ENCODE measurements around the gene GLIPR2.

Gene GLIPR2

DNA sequence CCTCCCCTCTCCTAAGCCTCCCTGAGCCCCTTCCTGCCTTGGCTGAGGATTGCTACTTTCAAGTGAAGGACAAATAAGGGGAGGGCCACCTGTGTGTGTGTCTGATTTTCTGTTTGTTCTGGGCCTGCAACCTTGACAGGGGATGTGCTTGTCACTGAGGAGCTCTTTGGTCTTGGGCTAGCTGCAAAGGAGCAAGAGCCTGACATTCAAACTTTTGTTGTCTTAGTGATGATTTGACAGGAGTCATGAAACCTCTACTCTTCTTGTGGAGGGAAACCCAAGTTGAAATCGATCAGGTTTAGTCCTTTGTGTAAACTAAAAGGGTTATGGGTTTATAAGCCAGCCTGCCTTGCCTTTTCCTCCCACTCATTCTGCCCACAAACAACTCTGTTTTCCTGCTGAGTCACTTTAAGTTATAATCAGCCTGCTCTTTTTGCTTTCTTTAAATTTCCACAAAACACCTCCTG is 71.0 kb downstream of the GLIPR2 start:
- Histone ChIP-seq H4K8ac (ENCODE audit: low read depth, low read length) (no peak overlapping the region), H3K23ac (ENCODE audit: low read length) (no peak overlapping the region), H2BK15ac (replicated peaks; ENCODE audit: low read depth) (no peak overlapping the region), H3K4me2 (ENCODE audit: low read length) (no peak overlapping the region), H3K4me1 (ENCODE audit: control insufficient read depth, low read depth, low read length) (no peaks in the 10 kb centered on the region), H3K18ac (ENCODE audit: low read length) (no peak overlapping the region), H4K5ac (ENCODE audit: low read length) (no peak overlapping the region), H3K9ac (ENCODE audit: low read length) (no peak overlapping the region), H3K36me3 (ENCODE audit: control insufficient read depth, insufficient read depth, low read length) (peaks cover 26% of the 10 kb centered on the region), H2BK5ac (ENCODE audit: low read length) (no peak overlapping the region), H3K79me2 (ENCODE audit: control insufficient read depth, insufficient read depth, low read length) (peaks cover 36% of the 10 kb centered on the region), H3K27ac (ENCODE audit: low read depth, low read length) (no peak overlapping the region), H3K4ac (ENCODE audit: low read depth, low read length) (no peak overlapping the region), H3K27me3 (ENCODE audit: insufficient read depth, low read length, poor library complexity) (no peaks in the 10 kb centered on the region), H3K4me3 (ENCODE audit: low read length) (no peak overlapping the region), H2BK120ac (ENCODE audit: low read depth, low read length) (no peak overlapping the region), H2AK5ac (ENCODE audit: low read length) (no peak overlapping the region), H3K79me1 (ENCODE audit: low read length) (peaks cover 36% of the 10 kb centered on the region), H3K56ac (ENCODE audit: low read length) (no peak overlapping the region)
- DNase-seq = peak; percentile 21
- no CpG with 5 or more reads among the region's 1 CpG for WGBS (ENCODE audit: extremely low coverage, insufficient coverage, low lambda C conversion rate)

GRCh38 chr9:36208521-36209253 is 72.2 kb downstream of the GLIPR2 start:
- H3K27ac ChIP-seq (ENCODE audit: low read depth, low read length) = no peak overlapping the region
- H2BK120ac ChIP-seq (ENCODE audit: low read depth, low read length) = no peak overlapping the region
- WGBS (ENCODE audit: extremely low coverage, insufficient coverage, low lambda C conversion rate) = no CpG with 5 or more reads among the region's 10 CpGs

DNA sequence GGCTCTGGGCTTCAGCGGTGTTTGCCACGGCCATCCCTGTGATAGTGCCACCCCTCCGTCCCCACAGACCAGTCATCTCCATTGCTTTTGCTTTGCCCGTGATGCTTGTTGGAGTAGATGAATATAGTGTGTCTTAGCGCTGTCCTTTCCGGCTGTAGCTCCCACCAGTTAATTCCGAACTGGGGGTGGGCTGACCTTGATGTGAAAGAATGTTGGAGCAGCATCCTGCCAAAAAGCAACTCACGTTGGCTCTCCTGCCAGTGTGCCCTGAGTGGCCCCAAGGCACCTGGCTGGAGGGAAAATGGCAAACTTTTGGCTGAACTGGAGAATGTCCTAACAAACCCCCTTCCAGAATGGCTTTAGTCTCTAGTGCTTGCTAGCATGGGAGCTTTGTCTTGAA is 74.2 kb downstream of the GLIPR2 start:
- H3K79me1 ChIP-seq (ENCODE audit: low read length) = peaks cover 40% of the 10 kb centered on the region
- H2AK5ac ChIP-seq (ENCODE audit: low read length) = no peak overlapping the region
- peaks cover 33% of the 10 kb centered on the region for H3K79me2 ChIP-seq (ENCODE audit: control insufficient read depth, insufficient read depth, low read length)
- no peak overlapping the region for H2BK5ac ChIP-seq (ENCODE audit: low read length)
- no peak overlapping the region for H2BK120ac ChIP-seq (ENCODE audit: low read depth, low read length)
- H3K9ac ChIP-seq (ENCODE audit: low read length) = no peak overlapping the region
- no peak overlapping the region for H3K56ac ChIP-seq (ENCODE audit: low read length)
- no peaks in the 10 kb centered on the region for H3K27me3 ChIP-seq (ENCODE audit: insufficient read depth, low read length, poor library complexity)
- H3K4me3 ChIP-seq (ENCODE audit: low read length) = no peak overlapping the region
- no peak overlapping the region for H3K18ac ChIP-seq (ENCODE audit: low read length)
- DNase-seq = no peak
- H3K4me1 ChIP-seq (ENCODE audit: control insufficient read depth, low read depth, low read length) = no peaks in the 10 kb centered on the region
- H3K27ac ChIP-seq (ENCODE audit: low read depth, low read length) = no peak overlapping the region
- no CpG with 5 or more reads among the region's 8 CpGs for WGBS (ENCODE audit: extremely low coverage, insufficient coverage, low lambda C conversion rate)
- no peak overlapping the region for H2BK15ac ChIP-seq (replicated peaks; ENCODE audit: low read depth)
- no peak overlapping the region for H3K23ac ChIP-seq (ENCODE audit: low read length)
- H3K36me3 ChIP-seq (ENCODE audit: control insufficient read depth, insufficient read depth, low read length) = peaks cover 23% of the 10 kb centered on the region
- H4K5ac ChIP-seq (ENCODE audit: low read length) = no peak overlapping the region
- no peak overlapping the region for H3K4me2 ChIP-seq (ENCODE audit: low read length)
- no peak overlapping the region for H4K8ac ChIP-seq (ENCODE audit: low read depth, low read length)
- no peak overlapping the region for H3K4ac ChIP-seq (ENCODE audit: low read depth, low read length)

More at GRCh38 chr9:36208521-36209253, 72.2 kb downstream of the GLIPR2 start:
- no peak overlapping the region for H4K8ac ChIP-seq (ENCODE audit: low read depth, low read length)
- no peak overlapping the region for H2AK5ac ChIP-seq (ENCODE audit: low read length)
- no peak overlapping the region for H3K23ac ChIP-seq (ENCODE audit: low read length)
- no peak overlapping the region for H3K9ac ChIP-seq (ENCODE audit: low read length)
- no peak overlapping the region for H3K4me2 ChIP-seq (ENCODE audit: low read length)
- H3K4me1 ChIP-seq (ENCODE audit: control insufficient read depth, low read depth, low read length) = no peaks in the 10 kb centered on the region
- peaks cover 36% of the 10 kb centered on the region for H3K79me2 ChIP-seq (ENCODE audit: control insufficient read depth, insufficient read depth, low read length)
- no peak overlapping the region for H3K4ac ChIP-seq (ENCODE audit: low read depth, low read length)
- no peak for DNase-seq
- H3K36me3 ChIP-seq (ENCODE audit: control insufficient read depth, insufficient read depth, low read length) = peaks cover 26% of the 10 kb centered on the region
- no peak overlapping the region for H2BK5ac ChIP-seq (ENCODE audit: low read length)
- no peak overlapping the region for H2BK15ac ChIP-seq (replicated peaks; ENCODE audit: low read depth)
- H3K4me3 ChIP-seq (ENCODE audit: low read length) = no peak overlapping the region
- no peaks in the 10 kb centered on the region for H3K27me3 ChIP-seq (ENCODE audit: insufficient read depth, low read length, poor library complexity)
- H4K5ac ChIP-seq (ENCODE audit: low read length) = no peak overlapping the region
- no peak overlapping the region for H3K18ac ChIP-seq (ENCODE audit: low read length)
- H3K79me1 ChIP-seq (ENCODE audit: low read length) = peaks cover 38% of the 10 kb centered on the region
- no peak overlapping the region for H3K56ac ChIP-seq (ENCODE audit: low read length)

GRCh38 chr9:36211510-36211909 is 75.0 kb downstream of the GLIPR2 start:
- H3K4me3 ChIP-seq (ENCODE audit: low read length) = no peak overlapping the region
- H2BK5ac ChIP-seq (ENCODE audit: low read length) = no peak overlapping the region
- H3K23ac ChIP-seq (ENCODE audit: low read length) = no peak overlapping the region
- no peak overlapping the region for H3K4ac ChIP-seq (ENCODE audit: low read depth, low read length)
- no CpG with 5 or more reads among the region's 7 CpGs for WGBS (ENCODE audit: extremely low coverage, insufficient coverage, low lambda C conversion rate)
- no peak overlapping the region for H3K4me2 ChIP-seq (ENCODE audit: low read length)
- H3K56ac ChIP-seq (ENCODE audit: low read length) = no peak overlapping the region
- H3K18ac ChIP-seq (ENCODE audit: low read length) = no peak overlapping the region
- no peak overlapping the region for H2AK5ac ChIP-seq (ENCODE audit: low read length)
- H3K36me3 ChIP-seq (ENCODE audit: control insufficient read depth, insufficient read depth, low read length) = peaks cover 21% of the 10 kb centered on the region
- H3K27ac ChIP-seq (ENCODE audit: low read depth, low read length) = no peak overlapping the region
- no peak overlapping the region for H2BK15ac ChIP-seq (replicated peaks; ENCODE audit: low read depth)
- H4K5ac ChIP-seq (ENCODE audit: low read length) = no peak overlapping the region
- no peaks in the 10 kb centered on the region for H3K27me3 ChIP-seq (ENCODE audit: insufficient read depth, low read length, poor library complexity)
- no peak overlapping the region for H3K9ac ChIP-seq (ENCODE audit: low read length)
- peaks cover 38% of the 10 kb centered on the region for H3K79me1 ChIP-seq (ENCODE audit: low read length)
- H4K8ac ChIP-seq (ENCODE audit: low read depth, low read length) = no peak overlapping the region
- H2BK120ac ChIP-seq (ENCODE audit: low read depth, low read length) = no peak overlapping the region
- H3K79me2 ChIP-seq (ENCODE audit: control insufficient read depth, insufficient read depth, low read length) = peaks cover 33% of the 10 kb centered on the region
- DNase-seq = no peak
- H3K4me1 ChIP-seq (ENCODE audit: control insufficient read depth, low read depth, low read length) = no peaks in the 10 kb centered on the region

DNA sequence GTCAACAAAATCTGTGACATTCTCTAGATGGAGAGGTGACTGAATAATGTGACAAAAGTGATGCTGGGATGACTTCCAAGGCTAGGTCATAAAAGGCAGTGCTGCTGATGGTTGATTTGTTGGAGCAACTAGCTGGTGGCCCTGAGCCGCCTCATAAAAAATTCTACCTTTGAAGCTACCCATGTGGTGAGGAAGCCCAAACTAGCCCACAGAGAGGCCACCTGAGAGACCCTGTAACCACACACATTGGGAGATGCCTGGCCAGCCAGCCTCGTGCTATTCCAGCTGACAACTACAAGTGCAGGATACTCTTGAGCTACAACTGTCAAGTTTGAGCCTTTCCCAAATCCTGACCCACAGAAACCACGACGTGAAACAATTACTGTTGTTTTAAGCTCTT is 76.9 kb downstream of the GLIPR2 start:
- Histone ChIP-seq H4K5ac (ENCODE audit: low read length) (no peak overlapping the region), H3K27me3 (ENCODE audit: insufficient read depth, low read length, poor library complexity) (no peaks in the 10 kb centered on the region), H2BK120ac (ENCODE audit: low read depth, low read length) (no peak overlapping the region), H3K4me1 (ENCODE audit: control insufficient read depth, low read depth, low read length) (no peaks in the 10 kb centered on the region), H3K9ac (ENCODE audit: low read length) (no peak overlapping the region), H2AK5ac (ENCODE audit: low read length) (no peak overlapping the region), H3K56ac (ENCODE audit: low read length) (no peak overlapping the region), H3K36me3 (ENCODE audit: control insufficient read depth, insufficient read depth, low read length) (peaks cover 23% of the 10 kb centered on the region), H3K4ac (ENCODE audit: low read depth, low read length) (no peak overlapping the region), H2BK5ac (ENCODE audit: low read length) (no peak overlapping the region), H2BK15ac (replicated peaks; ENCODE audit: low read depth) (no peak overlapping the region), H3K18ac (ENCODE audit: low read length) (no peak overlapping the region), H4K8ac (ENCODE audit: low read depth, low read length) (no peak overlapping the region), H3K4me3 (ENCODE audit: low read length) (no peak overlapping the region), H3K79me2 (ENCODE audit: control insufficient read depth, insufficient read depth, low read length) (peaks cover 21% of the 10 kb centered on the region), H3K23ac (ENCODE audit: low read length) (no peak overlapping the region), H3K79me1 (ENCODE audit: low read length) (peaks cover 29% of the 10 kb centered on the region), H3K4me2 (ENCODE audit: low read length) (no peak overlapping the region), H3K27ac (ENCODE audit: low read depth, low read length) (no peak overlapping the region)
- no peak for DNase-seq
- WGBS (ENCODE audit: extremely low coverage, insufficient coverage, low lambda C conversion rate) = no CpG with 5 or more reads among the region's 4 CpGs

Data from mesendoderm (in vitro differentiated cells).